Measurements from ENCODE around the gene COMTD1. TPM values are rescaled to one million over a fixed set of nuclear protein-coding genes. Genes with fewer than 3 reads are reported as not detected.

COMTD1 gene
- total and polyA plus RNA-seq, 12 donors: 2.0 to 137 (median 32.7) TPM

- intact Hi-C loops (cut with DNase I): no loop called here
- H3K27me3 ChIP-seq: no peaks in the 10 kb centered on the region
- no peaks in the 10 kb centered on the region for H3K9me3 ChIP-seq (replicated peaks in 1 of 3)
- no peak overlapping the region for H3K4me3 ChIP-seq
- no peaks in the 10 kb centered on the region for H3K36me3 ChIP-seq (replicated peaks in 1 of 2)
- WGBS, 4 donors: 35% methylated on average over 5 to 7 of the region's 7 CpGs
- peak in 6 of 7 donors; percentile 51 to 84 (median 69) for DNase-seq
- TF ChIP-seq POLR2A (IDR thresholded peaks at IDR 0.05) (no peak), CTCF (IDR thresholded peaks at IDR 0.05) (no peak)
- H3K27ac ChIP-seq: no peak overlapping the region
- H3K4me1 ChIP-seq (replicated peaks in 1 of 2): peaks cover 0 to 4% of the 10 kb centered on the region in 2 donors
These were observed 37.1 kb upstream of the COMTD1 start for GRCh38 chr10:75272896-75273295.

GRCh38 chr10:75272094-75272493, 36.3 kb upstream of the COMTD1 start:
- Histone ChIP-seq H3K27ac (no peak overlapping the region), H3K9me3 (replicated peaks in 1 of 3) (no peaks in the 10 kb centered on the region), H3K27me3 (no peaks in the 10 kb centered on the region), H3K4me3 (no peak overlapping the region), H3K4me1 (replicated peaks in 1 of 2) (peaks cover 0 to 4% of the 10 kb centered on the region in 2 donors), H3K36me3 (replicated peaks in 1 of 2) (no peaks in the 10 kb centered on the region)
- TF ChIP-seq CTCF (IDR thresholded peaks at IDR 0.05): no peak
- no peak for TF ChIP-seq POLR2A (IDR thresholded peaks at IDR 0.05)
- intact Hi-C loops (cut with DNase I): no loop called here
- WGBS, 4 donors: 90 to 95% (median 93%) methylated on average over 5 of the region's 5 CpGs
- DNase-seq: no peak

GRCh38 chr10:75269605-75270004, 33.8 kb upstream of the COMTD1 start:
- WGBS, 4 donors: 80 to 90% (median 85%) methylated on average over 5 of the region's 5 CpGs
- no peaks in the 10 kb centered on the region for H3K27me3 ChIP-seq
- no peaks in the 10 kb centered on the region for H3K36me3 ChIP-seq (replicated peaks in 1 of 2)
- no peak overlapping the region for H3K4me3 ChIP-seq
- H3K9me3 ChIP-seq (replicated peaks in 1 of 3): no peaks in the 10 kb centered on the region
- intact Hi-C loops (cut with DNase I): no loop called here
- peaks cover 0 to 4% of the 10 kb centered on the region in 2 donors for H3K4me1 ChIP-seq (replicated peaks in 1 of 2)
- no peak for TF ChIP-seq CTCF (IDR thresholded peaks at IDR 0.05)
- no peak for TF ChIP-seq POLR2A (IDR thresholded peaks at IDR 0.05)
- DNase-seq: no peak
- H3K27ac ChIP-seq: no peak overlapping the region

GRCh38 chr10:75266945-75267344, 31.2 kb upstream of the COMTD1 start:
- DNase-seq: no peak
- H3K27me3 ChIP-seq: no peaks in the 10 kb centered on the region
- WGBS, 4 donors: 86 to 92% (median 88%) methylated on average over 5 of the region's 5 CpGs
- H3K9me3 ChIP-seq (replicated peaks in 1 of 3): no peaks in the 10 kb centered on the region
- H3K4me1 ChIP-seq (replicated peaks in 1 of 2): no peaks in the 10 kb centered on the region
- no peak overlapping the region for H3K4me3 ChIP-seq
- intact Hi-C loops (cut with DNase I): no loop called here
- no peaks in the 10 kb centered on the region for H3K36me3 ChIP-seq (replicated peaks in 1 of 2)
- TF ChIP-seq CTCF (IDR thresholded peaks at IDR 0.05) (no peak), POLR2A (IDR thresholded peaks at IDR 0.05) (no peak)
- no peak overlapping the region for H3K27ac ChIP-seq
